Subcutaneous abdominal adipose tissue (tissue), 5 donors: ENCODE results near the gene ZNF462.

Experiments
- H3K27ac ChIP-seq: one replicate; pipeline ENCODE4 v1.7.0; 2013; ENCODE audit warnings: low read depth, mild to moderate bottlenecking, inconsistent platforms, low read length, moderate library complexity
- H3K27me3 ChIP-seq, 5 donors: one replicate each; pipeline ENCODE4 v1.7.0; 2013; ENCODE audit warnings: low read length in 5 of 5, inconsistent platforms in 1 of 5; ENCODE audit not compliant: control insufficient read depth in 5 of 5, insufficient read depth in 4 of 5
- H3K36me3 ChIP-seq, 5 donors: one replicate each; pipeline ENCODE4 v1.7.0; 2013; ENCODE audit warnings: low read length in 5 of 5; ENCODE audit not compliant: control insufficient read depth in 5 of 5, insufficient read depth in 5 of 5
- H3K4me1 ChIP-seq, 5 donors: one replicate each; pipeline ENCODE4 v1.7.0; 2013; ENCODE audit warnings: low read length in 5 of 5, mild to moderate bottlenecking in 3 of 5, moderate library complexity in 1 of 5; ENCODE audit not compliant: control insufficient read depth in 5 of 5, insufficient read depth in 5 of 5
- H3K4me3 ChIP-seq, 5 donors: one replicate each; pipeline ENCODE4 v1.7.0; 2013; ENCODE audit warnings: low read length in 5 of 5, low read depth in 1 of 5
- H3K9ac ChIP-seq, 5 donors: one replicate each; pipeline ENCODE4 v1.7.0; 2013; ENCODE audit warnings: low read length in 5 of 5, mild to moderate bottlenecking in 4 of 5, moderate library complexity in 3 of 5
- H3K9me3 ChIP-seq, 5 donors: one replicate each; pipeline ENCODE4 v1.7.0; 2013; ENCODE audit warnings: low read length in 5 of 5; ENCODE audit not compliant: control insufficient read depth in 5 of 5
- donor health status: healthy.
- donor health status: healthy.
- donor health status: healthy.
- donor health status: healthy.
- donor health status: healthy.

ZNF462 gene

DNA sequence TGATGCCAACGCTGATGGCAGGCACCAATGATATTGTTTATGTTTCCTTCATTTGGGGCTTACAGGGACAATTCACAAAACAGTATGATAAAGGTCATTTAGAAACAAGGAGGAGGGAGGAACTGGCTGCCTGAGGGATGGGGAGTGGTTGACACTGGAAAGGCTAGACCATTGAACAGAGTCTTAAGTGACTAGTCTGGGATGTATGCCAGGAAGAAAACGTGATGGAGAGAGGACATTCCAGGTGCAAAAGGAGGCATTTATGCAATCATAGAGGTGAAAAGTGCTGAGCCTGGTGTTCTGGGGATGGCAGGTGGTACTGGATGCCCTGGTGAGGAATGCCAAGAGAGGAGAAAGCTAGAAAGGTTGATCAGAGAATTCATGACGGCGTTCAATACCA is 153.4 kb downstream of the ZNF462 start:
- H3K4me3 ChIP-seq, result no peak overlapping the region
- no peak overlapping the region for H3K27ac ChIP-seq
- H3K27me3 ChIP-seq, result no peaks in the 10 kb centered on the region
- peaks cover 0 to 6% (median 4%) of the 10 kb centered on the region in 5 donors for H3K4me1 ChIP-seq
- no peak overlapping the region for H3K9ac ChIP-seq
- peaks cover 0 to 5% (median 0%) of the 10 kb centered on the region in 5 donors for H3K9me3 ChIP-seq
- H3K36me3 ChIP-seq, result peaks cover 0 to 5% (median 1%) of the 10 kb centered on the region in 5 donors

DNA sequence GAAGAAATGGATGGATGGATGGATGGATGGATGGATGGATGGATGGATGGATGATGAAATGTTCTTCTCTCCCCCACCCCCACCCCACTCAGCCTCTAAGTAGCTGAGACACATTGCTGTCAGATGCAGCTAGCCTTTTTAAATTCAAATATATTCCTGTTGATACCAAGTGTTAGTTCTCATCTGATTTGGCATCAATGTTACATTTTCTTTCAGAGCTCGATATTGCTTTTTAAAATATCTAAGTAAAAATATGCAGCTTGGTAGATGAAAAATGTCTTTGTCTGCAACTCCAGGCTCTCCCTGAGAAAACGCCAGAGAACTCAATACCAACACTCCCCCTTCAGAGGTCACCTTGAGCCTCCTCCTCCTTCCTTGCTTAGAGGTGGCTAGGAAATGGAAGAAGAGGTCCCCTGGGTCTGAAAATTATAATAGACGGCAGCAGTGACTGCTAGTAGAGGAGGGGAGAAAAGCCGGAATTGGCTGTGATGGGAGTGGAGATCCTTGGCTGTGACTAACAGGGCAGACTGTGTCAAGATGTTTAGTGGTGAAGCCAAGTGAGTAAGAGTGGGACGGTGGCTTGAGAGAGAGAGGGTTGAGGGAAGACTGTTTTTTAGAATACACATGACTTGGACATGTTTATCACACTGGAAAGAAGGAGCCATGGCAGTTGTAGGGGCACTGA is 156.0 kb downstream of the ZNF462 start:
- Histone ChIP-seq H3K9ac (no peak overlapping the region), H3K4me1 (peaks cover 0 to 6% (median 4%) of the 10 kb centered on the region in 5 donors), H3K27me3 (no peaks in the 10 kb centered on the region), H3K36me3 (no peaks in the 10 kb centered on the region), H3K9me3 (peaks cover 0 to 5% (median 0%) of the 10 kb centered on the region in 5 donors), H3K4me3 (no peak overlapping the region), H3K27ac (no peak overlapping the region)

DNA sequence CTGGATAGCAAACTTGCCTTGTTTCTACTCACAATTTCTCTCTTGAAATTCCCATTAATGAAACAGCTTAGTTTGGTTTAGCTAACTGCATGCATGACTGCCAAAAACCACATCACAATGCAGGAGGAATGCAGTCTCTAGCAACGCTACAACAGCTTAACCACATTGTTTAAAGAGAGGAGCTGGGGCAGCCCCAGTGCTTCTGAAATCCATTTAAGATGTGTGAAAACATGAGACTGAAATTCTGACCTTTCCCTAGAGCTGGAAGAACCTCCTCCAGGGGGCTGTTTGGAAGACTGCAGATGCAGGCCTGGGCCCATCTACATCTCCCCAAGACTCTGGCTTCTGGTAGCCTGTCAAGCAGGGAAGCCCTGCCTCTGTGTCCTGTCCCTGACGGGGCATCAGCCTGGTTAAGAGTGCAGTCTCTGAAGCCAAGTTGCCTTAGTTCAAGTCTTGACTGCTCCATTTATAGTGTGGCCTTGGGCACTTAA is 157.1 kb downstream of the ZNF462 start:
- Histone ChIP-seq H3K9ac (no peak overlapping the region), H3K27ac (no peak overlapping the region), H3K36me3 (no peaks in the 10 kb centered on the region), H3K27me3 (no peaks in the 10 kb centered on the region), H3K4me3 (no peak overlapping the region), H3K4me1 (peaks cover 0 to 6% (median 4%) of the 10 kb centered on the region in 5 donors), H3K9me3 (peaks cover 0 to 5% (median 0%) of the 10 kb centered on the region in 5 donors)

DNA sequence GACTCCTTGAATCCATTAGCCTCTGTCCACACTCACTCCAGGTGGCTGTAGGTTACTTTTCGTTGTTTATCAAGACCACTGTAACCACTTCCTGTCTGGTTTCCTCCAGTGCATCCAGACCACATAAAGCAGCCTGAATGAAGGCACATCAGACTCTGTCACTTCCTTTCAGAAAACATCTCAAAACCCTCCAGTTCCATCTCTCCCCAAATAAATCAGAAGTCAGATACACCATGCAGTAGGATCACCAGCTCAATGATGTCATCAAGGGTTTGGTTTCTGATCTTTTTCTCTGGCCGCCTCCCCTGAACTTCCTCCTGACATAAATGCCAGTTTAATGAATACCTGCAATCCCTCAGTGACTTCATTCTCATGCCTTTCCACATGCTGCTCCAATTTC is 161.2 kb downstream of the ZNF462 start:
- Histone ChIP-seq H3K4me3 (no peak overlapping the region), H3K27ac (no peak overlapping the region), H3K9ac (no peak overlapping the region), H3K36me3 (no peaks in the 10 kb centered on the region), H3K9me3 (no peaks in the 10 kb centered on the region), H3K4me1 (peaks cover 0 to 6% (median 4%) of the 10 kb centered on the region in 5 donors), H3K27me3 (no peaks in the 10 kb centered on the region)

DNA sequence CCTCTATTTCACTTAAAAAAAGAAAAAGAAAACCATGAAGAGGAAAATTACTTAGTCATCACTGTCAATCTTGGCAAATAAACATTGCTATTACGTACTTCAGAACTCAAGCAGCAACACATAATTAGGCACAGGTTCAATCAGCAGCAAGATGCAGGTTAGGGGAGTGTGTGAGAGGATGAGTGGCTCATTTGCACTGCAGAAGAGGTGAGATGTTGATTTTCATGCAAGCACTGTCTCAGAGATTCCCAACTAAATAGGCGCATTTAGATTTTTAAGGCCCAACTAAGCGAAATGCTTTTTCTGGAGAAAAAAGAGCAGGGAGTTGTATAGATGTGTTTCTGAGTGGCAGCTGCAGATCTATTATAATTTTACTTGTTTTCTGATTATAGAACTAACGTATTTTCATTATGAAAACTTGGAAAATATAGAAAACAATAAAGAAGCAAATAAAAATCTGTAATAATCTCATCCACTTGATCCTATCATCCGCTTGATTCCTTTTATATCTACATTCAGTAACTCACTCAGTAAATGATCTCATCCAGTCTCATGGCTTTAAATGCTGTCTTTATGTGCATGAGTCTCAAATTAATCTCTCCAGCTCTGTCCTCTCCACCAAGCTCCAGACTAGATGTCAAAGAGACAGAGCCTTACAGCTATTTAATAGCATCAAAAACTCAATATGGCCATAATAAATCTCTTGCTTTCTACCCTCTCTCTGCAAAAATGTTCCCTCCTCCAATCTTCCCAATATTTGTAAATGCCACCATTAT is 162.5 kb downstream of the ZNF462 start:
- no peaks in the 10 kb centered on the region for H3K4me1 ChIP-seq
- H3K9ac ChIP-seq, result no peak overlapping the region
- no peaks in the 10 kb centered on the region for H3K27me3 ChIP-seq
- H3K27ac ChIP-seq, result no peak overlapping the region
- H3K36me3 ChIP-seq, result no peaks in the 10 kb centered on the region
- H3K4me3 ChIP-seq, result no peak overlapping the region
- no peaks in the 10 kb centered on the region for H3K9me3 ChIP-seq

DNA sequence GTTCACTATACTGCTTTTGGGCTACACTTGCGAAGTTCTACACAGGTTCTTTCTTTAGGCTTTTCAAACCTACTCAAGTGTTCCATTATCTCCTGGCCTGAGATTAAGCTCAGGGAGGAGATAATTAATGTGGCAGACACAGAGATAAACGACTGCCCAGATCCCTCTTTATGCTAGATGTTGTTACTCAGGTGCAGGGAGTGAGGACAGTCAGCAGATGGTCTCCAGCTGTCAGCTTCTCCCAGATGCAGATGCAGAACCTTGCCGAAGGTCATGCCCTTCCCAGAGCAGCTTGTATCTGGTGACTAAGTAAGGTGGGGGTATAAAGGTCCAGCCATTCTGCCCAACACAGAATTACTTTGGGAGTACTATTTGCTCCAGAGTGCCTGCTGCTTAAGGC is 166.2 kb downstream of the ZNF462 start:
- H3K27ac ChIP-seq, result no peak overlapping the region
- no peaks in the 10 kb centered on the region for H3K4me1 ChIP-seq
- no peak overlapping the region for H3K9ac ChIP-seq
- H3K27me3 ChIP-seq, result no peaks in the 10 kb centered on the region
- no peaks in the 10 kb centered on the region for H3K9me3 ChIP-seq
- no peaks in the 10 kb centered on the region for H3K36me3 ChIP-seq
- no peak overlapping the region for H3K4me3 ChIP-seq

DNA sequence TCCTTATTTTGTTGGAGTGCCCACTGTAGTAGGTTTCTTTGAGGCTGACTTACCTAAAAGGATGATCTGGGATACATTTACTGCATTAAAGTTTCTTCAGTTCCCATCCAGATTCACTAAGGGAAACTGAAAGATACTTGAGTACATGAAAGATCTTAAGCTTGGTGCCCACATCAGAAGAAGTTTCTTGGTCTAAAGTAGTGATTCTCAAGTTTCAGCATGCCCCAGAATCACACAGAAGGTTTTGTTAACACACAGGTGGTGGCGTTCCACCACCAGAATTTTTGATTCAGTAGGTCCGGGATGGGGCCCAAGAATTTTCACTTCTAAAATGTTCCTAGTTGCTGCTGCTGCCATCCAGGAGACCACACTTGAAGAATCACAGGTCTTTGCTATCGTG is 171.0 kb downstream of the ZNF462 start:
- H3K9ac ChIP-seq, result no peak overlapping the region
- no peak overlapping the region for H3K4me3 ChIP-seq
- no peaks in the 10 kb centered on the region for H3K9me3 ChIP-seq

DNA sequence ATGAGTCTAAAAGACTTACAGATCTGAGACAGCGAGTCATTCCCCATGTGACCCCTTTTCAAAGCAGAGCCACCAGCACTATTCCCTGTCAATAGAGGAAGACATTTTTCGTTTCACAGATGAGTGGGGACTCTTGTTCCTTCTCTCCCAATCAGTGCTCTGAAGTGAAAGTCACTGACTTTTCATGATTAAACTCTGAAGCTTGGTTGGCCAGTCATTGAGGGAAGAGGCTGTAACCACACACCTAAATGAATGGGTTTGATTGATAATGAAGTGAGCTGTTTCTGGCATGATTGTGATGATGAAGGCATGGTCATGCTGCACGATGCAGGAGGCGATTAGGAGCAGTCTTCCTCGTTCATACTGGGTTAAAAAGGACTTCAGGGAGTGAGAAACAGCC is 171.9 kb downstream of the ZNF462 start:
- no peak overlapping the region for H3K4me3 ChIP-seq
- no peaks in the 10 kb centered on the region for H3K27me3 ChIP-seq
- H3K9me3 ChIP-seq, result no peaks in the 10 kb centered on the region
- no peak overlapping the region for H3K9ac ChIP-seq
- H3K4me1 ChIP-seq, result no peaks in the 10 kb centered on the region
- no peak overlapping the region for H3K27ac ChIP-seq
- no peaks in the 10 kb centered on the region for H3K36me3 ChIP-seq

More for the DNA sequence above, 171.0 kb downstream of the ZNF462 start:
- no peak overlapping the region for H3K27ac ChIP-seq
- H3K4me1 ChIP-seq, result no peaks in the 10 kb centered on the region
- H3K36me3 ChIP-seq, result no peaks in the 10 kb centered on the region
- H3K27me3 ChIP-seq, result no peaks in the 10 kb centered on the region

DNA sequence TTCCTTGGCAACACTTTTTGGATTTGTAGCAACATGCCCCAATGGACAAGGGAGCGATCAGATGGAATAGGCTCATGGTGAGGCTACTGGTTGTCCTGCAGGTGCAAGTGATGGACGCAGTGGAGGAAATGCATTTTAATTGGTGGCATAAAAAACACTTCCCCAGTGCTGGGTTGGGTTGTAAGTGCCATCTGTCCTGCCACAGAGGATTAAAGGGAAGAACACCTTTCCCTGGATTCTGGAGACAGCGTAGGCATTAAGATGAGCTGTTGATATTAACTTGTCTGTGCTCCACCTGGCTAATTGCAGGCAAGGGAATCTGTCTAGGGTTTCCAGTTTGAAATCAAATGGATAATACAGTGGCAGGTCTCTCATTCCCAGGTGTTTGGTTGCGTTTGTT is 173.4 kb downstream of the ZNF462 start:
- Histone ChIP-seq H3K4me3 (no peak overlapping the region), H3K4me1 (no peaks in the 10 kb centered on the region), H3K36me3 (no peaks in the 10 kb centered on the region), H3K27me3 (no peaks in the 10 kb centered on the region), H3K9ac (no peak overlapping the region), H3K27ac (no peak overlapping the region), H3K9me3 (no peaks in the 10 kb centered on the region)

DNA sequence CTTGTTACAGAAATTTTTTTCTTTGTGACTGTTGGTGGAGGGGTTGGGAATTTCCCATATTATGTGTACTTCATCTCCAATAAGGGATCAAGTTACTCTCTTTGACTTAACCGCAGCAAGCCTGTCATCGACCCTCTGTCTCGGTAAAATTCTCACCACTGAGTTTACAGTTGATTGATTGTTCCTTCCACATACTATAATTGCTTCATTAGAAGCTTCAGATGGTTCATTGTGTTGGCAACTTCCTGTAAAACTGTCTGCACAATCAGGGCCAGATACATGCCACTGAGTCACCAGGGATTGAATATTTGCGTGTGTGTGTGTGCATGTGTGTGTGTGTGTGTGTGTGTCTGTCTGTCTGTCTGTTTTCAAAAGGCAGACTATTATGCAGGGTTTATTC is 176.6 kb downstream of the ZNF462 start:
- no peaks in the 10 kb centered on the region for H3K27me3 ChIP-seq
- H3K27ac ChIP-seq, result no peak overlapping the region
- no peak overlapping the region for H3K4me3 ChIP-seq
- no peaks in the 10 kb centered on the region for H3K36me3 ChIP-seq
- no peak overlapping the region for H3K9ac ChIP-seq
- no peaks in the 10 kb centered on the region for H3K9me3 ChIP-seq
- peaks cover 0 to 4% (median 0%) of the 10 kb centered on the region in 5 donors for H3K4me1 ChIP-seq
